ENCODE data around the gene TMEM237.
"Not testable (repeated sequence)": the region's sequence is repeated elsewhere in the genome, so short reads cannot be mapped to it uniquely, and the experiment has no call there.

TMEM237 gene, protein sequence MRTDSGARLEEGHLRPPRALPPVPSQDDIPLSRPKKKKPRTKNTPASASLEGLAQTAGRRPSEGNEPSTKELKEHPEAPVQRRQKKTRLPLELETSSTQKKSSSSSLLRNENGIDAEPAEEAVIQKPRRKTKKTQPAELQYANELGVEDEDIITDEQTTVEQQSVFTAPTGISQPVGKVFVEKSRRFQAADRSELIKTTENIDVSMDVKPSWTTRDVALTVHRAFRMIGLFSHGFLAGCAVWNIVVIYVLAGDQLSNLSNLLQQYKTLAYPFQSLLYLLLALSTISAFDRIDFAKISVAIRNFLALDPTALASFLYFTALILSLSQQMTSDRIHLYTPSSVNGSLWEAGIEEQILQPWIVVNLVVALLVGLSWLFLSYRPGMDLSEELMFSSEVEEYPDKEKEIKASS

GRCh38 chr2:201643216-201643890 lies at the start of gene TMEM237:
TSS of gene TMEM237 (minus strand) at chr2:201643503. CDS start at chr2:201643400, 103 bp downstream.
- no peak for DNase-seq (ENCODE audit: low spot score)

- DNase-seq (ENCODE audit: low spot score): no peak
Observed at GRCh38 chr2:201685156-201685555, 41.9 kb upstream of the TMEM237 start.

DNA sequence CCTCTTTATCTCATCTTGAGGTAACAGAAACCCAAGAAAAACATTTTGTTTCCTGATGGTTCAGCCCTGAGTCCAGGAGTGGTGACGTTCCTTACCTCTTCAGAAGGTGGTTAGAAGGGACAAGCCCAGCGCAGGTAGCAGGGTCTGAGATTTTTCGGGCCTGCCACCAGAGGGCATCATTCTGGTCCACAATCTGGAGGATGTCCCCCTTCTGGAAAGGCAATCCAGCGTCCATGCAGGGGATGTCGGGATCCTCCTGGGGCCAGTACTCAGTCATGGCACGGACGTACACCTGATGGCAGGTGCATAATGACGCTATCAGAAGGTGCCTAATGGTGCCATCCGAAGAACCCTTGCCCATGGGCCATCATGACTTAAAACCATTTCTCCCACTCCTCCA lies 37.4 kb upstream of the TMEM237 start:
- DNase-seq (ENCODE audit: low spot score): no peak

DNA sequence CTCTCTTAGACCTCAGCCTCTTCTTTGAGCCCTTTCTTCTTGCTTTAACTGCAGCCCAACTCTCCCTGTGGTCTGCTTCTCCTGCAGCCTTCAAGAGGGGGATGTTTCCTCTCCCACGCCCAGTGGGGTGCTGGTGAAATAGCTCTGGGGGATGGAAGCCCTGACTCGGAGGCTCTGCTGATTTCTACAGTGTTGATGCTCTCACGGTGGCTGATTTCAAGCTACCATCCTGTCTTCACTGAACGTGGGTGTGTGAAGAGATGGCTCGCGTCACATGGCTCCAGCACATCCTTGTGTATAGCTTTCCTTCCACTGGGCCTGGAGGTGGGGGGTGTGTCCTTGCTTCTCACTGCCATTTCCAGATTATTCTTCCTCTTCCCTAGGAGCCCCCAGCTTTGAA lies 35.1 kb upstream of the TMEM237 start:
- no peak for DNase-seq (ENCODE audit: low spot score)

DNA sequence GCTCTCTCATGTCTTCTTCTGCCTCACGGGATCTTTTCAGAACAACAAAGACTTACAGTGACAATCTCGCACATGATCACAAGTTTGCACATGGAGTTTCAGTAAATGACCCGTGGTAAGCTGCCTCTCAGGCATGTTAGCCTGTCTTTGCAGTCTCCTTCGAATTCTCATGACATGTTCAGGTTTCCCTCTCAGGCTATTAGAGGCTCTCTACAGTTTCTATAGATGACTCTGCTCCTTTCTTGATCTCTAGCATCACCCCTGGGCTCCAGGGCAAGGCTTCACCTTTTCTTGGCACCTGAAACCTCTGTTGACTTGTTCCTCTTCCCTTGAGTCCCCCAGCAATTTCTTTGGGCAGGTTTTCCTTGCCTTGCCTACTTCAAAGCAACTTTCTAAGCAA lies 32.2 kb upstream of the TMEM237 start:
- no peak for DNase-seq (ENCODE audit: low spot score)

- no peak for DNase-seq (ENCODE audit: low spot score)
Observed at GRCh38 chr2:201674794-201675193, 31.5 kb upstream of the TMEM237 start.

GRCh38 chr2:201674298-201674697 lies 31.0 kb upstream of the TMEM237 start:
- DNase-seq (ENCODE audit: low spot score): no peak

DNA sequence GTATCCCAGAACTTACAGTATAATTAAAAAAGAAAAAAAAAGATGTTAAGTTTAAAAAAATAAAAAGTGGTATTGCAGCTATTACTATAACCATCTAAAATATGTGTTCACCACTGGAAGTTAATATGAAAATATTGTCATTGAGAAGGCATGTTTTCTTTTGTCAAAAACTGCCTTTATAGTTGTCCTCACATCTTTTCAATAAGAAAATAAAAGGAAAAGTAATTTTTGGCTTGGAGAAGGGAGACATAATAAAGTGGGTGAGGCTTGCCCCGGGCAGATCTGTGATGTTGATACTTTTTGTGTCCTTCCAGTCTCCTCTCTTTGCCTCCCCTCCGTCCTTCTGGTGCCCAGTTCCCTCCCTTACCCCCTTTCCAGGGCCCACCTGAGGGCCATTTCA lies 30.2 kb upstream of the TMEM237 start:
- no peak for DNase-seq (ENCODE audit: low spot score)

GRCh38 chr2:201671205-201671604 lies 27.9 kb upstream of the TMEM237 start:
- DNase-seq (ENCODE audit: low spot score): not testable (repeated sequence)

DNA sequence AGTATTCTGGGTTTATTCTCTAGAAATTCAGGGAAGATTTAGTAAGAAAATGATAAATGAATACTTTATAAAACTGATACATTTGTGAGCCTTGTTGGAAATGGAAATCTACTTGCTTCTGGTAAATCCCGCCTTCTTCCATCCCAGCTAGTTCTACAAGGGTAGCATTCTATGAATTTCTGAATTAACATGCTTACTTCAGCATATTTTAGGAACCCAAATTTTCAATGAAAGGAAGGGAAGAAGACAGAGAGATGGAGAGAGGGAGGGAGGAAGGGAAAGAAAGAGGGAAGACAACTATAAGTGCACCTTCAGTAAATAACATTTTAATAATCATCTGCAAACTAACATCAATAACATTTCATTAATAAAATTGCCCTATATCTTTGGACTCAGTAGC lies 26.6 kb upstream of the TMEM237 start:
- no peak for DNase-seq (ENCODE audit: low spot score)

DNA sequence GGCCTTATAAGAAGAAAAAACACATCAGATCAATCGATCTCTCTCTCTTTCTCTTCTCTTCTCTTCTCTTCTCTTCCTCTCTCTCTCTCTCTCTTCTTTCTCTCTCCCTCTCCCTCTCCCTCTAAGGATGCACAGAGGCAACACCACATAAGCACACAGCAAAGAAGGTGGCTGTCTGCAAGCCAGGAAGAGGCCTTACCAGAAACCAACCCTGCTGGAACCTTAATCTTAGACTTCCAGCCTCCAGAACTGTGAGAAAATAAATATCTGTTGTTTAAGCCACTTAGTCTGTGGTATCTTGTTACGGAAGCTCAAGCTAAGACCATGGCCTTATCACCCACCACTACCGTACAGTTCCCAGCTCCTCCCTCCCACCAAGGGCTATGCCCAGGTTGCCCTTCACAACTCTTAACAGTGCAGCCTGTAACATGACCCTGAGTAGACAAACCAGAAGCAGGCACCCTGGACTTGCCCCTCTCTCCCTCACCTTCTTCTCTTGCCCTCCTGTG lies 25.2 kb upstream of the TMEM237 start:
- DNase-seq (ENCODE audit: low spot score): no peak

GRCh38 chr2:201664334-201664733 lies 21.0 kb upstream of the TMEM237 start:
- no peak for DNase-seq (ENCODE audit: low spot score)

- DNase-seq (ENCODE audit: low spot score): no peak
Observed at GRCh38 chr2:201661366-201661765, 18.1 kb upstream of the TMEM237 start.

GRCh38 chr2:201660293-201660895 lies 17.1 kb upstream of the TMEM237 start:
- DNase-seq (ENCODE audit: low spot score): no peak

DNA sequence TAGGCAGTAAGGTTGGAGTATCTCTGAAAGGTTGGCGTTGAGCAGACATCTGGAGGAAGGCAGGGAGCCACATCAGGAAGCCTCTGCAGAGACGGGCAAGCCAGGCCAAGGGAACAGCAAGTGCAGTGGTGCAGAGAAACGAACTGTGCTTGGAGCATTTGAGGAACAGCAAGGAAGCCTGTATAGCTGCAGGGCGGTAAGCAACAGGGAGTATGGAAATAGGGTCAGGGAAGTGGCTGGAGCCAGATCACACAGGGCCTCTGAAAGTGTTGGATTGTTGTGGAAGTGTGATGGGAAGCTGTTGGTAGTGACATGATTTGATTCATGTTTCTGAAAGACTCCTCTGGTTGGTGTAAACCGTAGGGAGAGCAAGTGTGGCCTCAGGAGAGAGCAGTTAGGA lies 13.4 kb upstream of the TMEM237 start:
- no peak for DNase-seq (ENCODE audit: low spot score)

- DNase-seq (ENCODE audit: low spot score): no peak
Observed at GRCh38 chr2:201656102-201656501, 12.8 kb upstream of the TMEM237 start.

GRCh38 chr2:201654616-201655384 lies 11.5 kb upstream of the TMEM237 start:
- no peak for DNase-seq (ENCODE audit: low spot score)

- DNase-seq (ENCODE audit: low spot score): no peak
Observed at GRCh38 chr2:201653221-201653620, 9.9 kb upstream of the TMEM237 start.

- no peak for DNase-seq (ENCODE audit: low spot score)
Observed at GRCh38 chr2:201649442-201649841, 6.1 kb upstream of the TMEM237 start.

DNA sequence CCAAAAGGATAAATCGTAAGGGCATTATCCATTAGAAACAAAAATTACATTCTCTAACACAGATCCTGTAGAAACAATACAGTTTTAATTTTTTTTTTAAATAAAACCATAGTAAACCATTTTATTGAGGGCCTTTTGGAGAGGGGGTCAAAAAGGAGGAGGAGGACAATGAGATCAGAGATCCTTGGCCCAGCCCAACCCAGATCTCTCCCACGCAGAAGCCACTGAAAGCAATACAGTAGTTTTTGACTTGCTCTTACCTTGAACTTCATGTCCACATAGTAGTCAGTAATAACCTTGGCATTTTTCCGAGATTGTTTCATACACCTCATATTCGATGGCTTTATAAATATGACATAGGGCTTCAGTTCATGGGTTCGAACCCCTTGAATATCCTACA lies 4.1 kb upstream of the TMEM237 start:
- no peak for DNase-seq (ENCODE audit: low spot score)

DNA sequence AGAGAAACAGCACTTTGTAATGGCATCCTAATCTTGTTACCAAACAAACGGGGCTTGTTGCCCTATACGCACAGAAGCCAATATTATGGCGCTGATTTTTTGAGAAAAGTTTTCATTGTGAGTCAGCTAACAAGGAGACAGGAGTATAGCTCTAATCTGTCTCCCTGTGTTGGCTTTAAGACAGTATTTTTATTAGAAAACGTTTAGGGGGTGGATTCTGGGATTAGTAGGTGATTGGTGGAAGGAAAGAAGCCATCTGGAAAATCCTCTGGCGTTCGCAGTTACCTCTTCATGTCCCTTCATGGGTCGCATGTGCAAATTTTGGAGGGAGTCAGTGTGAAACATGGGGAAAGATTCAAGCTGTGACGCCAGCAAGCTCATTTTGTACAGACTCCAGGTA lies 698 bp upstream of the TMEM237 start:
- DNase-seq (ENCODE audit: low spot score): no peak

DNA sequence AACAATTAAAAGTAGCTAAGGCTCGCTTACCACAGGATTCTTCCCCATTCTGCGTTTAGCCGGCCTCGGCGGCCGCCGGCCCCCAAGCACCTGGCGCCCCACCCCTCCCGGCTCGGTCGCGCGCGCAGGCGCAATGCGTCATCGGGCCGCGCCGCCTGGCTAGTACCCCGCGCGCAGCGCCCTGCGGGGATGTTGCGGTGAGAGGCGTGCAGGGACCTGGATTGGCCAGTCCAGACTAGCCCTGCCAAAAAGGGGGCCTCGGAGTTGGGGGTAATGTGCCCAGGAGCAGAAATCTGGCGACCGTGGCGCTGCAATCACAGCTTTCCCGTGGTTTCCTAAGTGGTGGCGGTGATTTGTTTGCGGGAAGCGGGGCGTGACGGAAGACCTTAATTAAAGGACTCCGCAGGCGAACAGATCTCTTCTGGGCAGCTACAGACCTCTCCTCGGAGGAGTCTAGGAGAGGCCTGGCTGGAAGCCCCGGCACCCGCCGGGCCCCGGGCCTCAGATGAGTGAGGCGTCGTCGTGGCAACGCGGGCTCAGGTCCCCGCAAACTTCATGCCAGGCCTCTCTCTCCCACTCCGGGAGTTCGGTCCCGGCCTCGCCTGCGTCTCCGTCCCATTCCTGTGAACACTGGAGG lies 606 bp downstream of the TMEM237 start:
- DNase-seq (ENCODE audit: low spot score): peak; percentile 62
